Right lobe of liver (tissue), 4 donors: ENCODE measurements around the gene MED31.

Source experiments
- POLR2A ChIP-seq: fragments of 450-650 bp; IDR thresholded peaks from one replicate; pipeline ENCODE4 v1.6.1; 2017; ENCODE audit warnings: antibody characterized with exemption, mild to moderate bottlenecking
- TF ChIP-seq, protein P1 (sequence below), 4 donors: fragments of 200-600 bp in 3 of 4; fragments of 450-650 bp in 1 of 4; IDR thresholded peaks; one replicate each; pipeline versions ENCODE4 v1.5.1 to v1.8.0; 2016 to 2022; ENCODE audit warnings: antibody characterized with exemption in 4 of 4, mild to moderate bottlenecking in 2 of 4
- donor health status: DM: no; HTN: no; CAD: no.
- donor health status: DM: no; HTN: no; CAD: no.
- donor health status: DM: no; HTN: yes; CAD: no.

DNA sequence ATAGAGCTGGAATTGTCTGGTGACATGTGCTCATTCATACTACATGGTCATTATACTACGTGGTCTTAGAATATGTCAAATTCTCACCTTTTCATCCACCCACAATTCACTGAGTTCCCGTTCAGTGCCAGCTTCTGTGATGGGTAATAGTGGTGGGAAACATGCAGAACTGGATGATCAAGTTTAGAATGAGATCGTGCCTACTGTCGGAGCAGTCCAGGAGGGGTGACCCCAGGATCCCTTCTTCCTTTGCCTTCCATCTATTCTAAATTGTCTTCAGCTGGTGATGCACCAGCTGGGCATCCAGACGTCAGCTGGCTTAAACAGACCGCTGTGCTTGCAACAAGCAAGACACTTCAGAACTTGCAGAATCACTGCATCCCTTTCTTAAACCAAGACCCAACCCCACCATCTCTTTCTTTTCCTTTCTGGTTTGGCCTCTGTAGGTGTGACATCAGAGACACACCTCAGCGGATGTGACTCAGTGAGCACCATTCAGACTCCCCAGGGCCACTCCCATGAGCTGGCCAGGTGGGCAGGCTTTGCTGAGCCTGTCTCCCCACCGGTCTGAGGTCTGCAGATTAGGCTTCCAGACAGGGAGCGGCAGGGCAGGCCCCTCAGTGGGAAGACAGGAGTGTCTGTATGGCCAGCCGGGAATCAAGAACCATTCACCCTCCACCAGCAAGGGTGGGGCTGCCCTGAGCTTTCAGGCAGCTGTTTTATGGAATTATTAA is 18.2 kb upstream of the MED31 start:
- TF ChIP-seq, protein P1, sequence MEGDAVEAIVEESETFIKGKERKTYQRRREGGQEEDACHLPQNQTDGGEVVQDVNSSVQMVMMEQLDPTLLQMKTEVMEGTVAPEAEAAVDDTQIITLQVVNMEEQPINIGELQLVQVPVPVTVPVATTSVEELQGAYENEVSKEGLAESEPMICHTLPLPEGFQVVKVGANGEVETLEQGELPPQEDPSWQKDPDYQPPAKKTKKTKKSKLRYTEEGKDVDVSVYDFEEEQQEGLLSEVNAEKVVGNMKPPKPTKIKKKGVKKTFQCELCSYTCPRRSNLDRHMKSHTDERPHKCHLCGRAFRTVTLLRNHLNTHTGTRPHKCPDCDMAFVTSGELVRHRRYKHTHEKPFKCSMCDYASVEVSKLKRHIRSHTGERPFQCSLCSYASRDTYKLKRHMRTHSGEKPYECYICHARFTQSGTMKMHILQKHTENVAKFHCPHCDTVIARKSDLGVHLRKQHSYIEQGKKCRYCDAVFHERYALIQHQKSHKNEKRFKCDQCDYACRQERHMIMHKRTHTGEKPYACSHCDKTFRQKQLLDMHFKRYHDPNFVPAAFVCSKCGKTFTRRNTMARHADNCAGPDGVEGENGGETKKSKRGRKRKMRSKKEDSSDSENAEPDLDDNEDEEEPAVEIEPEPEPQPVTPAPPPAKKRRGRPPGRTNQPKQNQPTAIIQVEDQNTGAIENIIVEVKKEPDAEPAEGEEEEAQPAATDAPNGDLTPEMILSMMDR (IDR thresholded peaks at IDR 0.05), result no peak
- no peak for TF ChIP-seq POLR2A
